Activated CD4-positive, alpha-beta T cell treated with anti-CD3 and anti-CD28 coated beads, Interleukin-2, amount 10 ng/mL, durations not matched to agents 7 days and 5 days (primary cell): ENCODE data around the gene TMEM203. TPM values are rescaled to one million over a fixed set of nuclear protein-coding genes. Genes with fewer than 3 reads are reported as not detected.

Experiments
- CTCF ChIA-PET: fragments of 350-600 bp; sonication (Branson Sonifier 250); formaldehyde crosslinking; loops from one replicate; lab custom pipeline; 2021; ENCODE audit warnings: antibody characterized with exemption; lab: Charles Lee
- POLR2A ChIA-PET: fragments of 350-600 bp; sonication (Branson Sonifier 250); formaldehyde crosslinking; loops from one replicate; lab custom pipeline; 2021; ENCODE audit warnings: antibody characterized with exemption; lab: Charles Lee
- DNase-seq: peaks from one replicate; pipeline ENCODE4 v3.0.0-alpha.2; 2020
- H3K27ac Mint-ChIP-seq: one replicate; pipeline ENCODE4 v1.8.0; 2021; ENCODE audit warnings: mild to moderate bottlenecking, moderate library complexity, mixed read lengths
- H3K27me3 Mint-ChIP-seq: one replicate; pipeline ENCODE4 v1.8.0; 2021; ENCODE audit warnings: mixed read lengths
- H3K36me3 Mint-ChIP-seq: one replicate; pipeline ENCODE4 v1.8.0; 2021; ENCODE audit warnings: low read depth, mixed read lengths
- H3K4me1 Mint-ChIP-seq: one replicate; pipeline ENCODE4 v1.8.0; 2021; ENCODE audit warnings: mixed read lengths
- H3K4me3 Mint-ChIP-seq: one replicate; pipeline ENCODE4 v1.8.0; 2021; ENCODE audit warnings: mild to moderate bottlenecking, moderate library complexity, mixed read lengths
- H3K9me3 Mint-ChIP-seq: one replicate; pipeline ENCODE4 v1.8.0; 2021; ENCODE audit warnings: mixed read lengths
- total RNA-seq, 2 experiments: library from RNA; stranded (reverse); gene quantifications; one replicate each; pipeline ENCODE4 v1.2.3, GENCODE V29; 2021

The TMEM203 gene
- total RNA-seq, 2 experiments from 2014 or later = 28.5 to 34.0 TPM

- CTCF ChIA-PET = interaction anchor here (0.7 to 1.5 kb wide), 4 partner anchors 23 to 157 kb away, joined by 3 to 5 read pairs (median 3); no protein-coding TSS in a partner anchor
- POLR2A ChIA-PET = no interaction called here
- Mint-ChIP-seq H3K9me3 (no peaks in the 10 kb centered on the region), H3K4me3 (no peak overlapping the region), H3K27me3 (no peaks in the 10 kb centered on the region), H3K27ac (no peak overlapping the region), H3K4me1 (peaks cover 26% of the 10 kb centered on the region), H3K36me3 (peaks cover 2% of the 10 kb centered on the region)
- DNase-seq = no peak
Measured at GRCh38 chr9:137191691-137192447, 13.6 kb downstream of the TMEM203 start.

- no peak for DNase-seq
- Mint-ChIP-seq H3K27me3 (no peaks in the 10 kb centered on the region), H3K27ac (no peak overlapping the region), H3K36me3 (peaks cover 2% of the 10 kb centered on the region), H3K9me3 (no peaks in the 10 kb centered on the region), H3K4me3 (no peak overlapping the region), H3K4me1 (peaks cover 32% of the 10 kb centered on the region)
- ChIA-PET POLR2A (no interaction called here), CTCF (interaction anchor here (0.7 to 1.1 kb wide), 3 partner anchors 38 to 95 kb away, joined by 3 to 4 read pairs (median 3); no protein-coding TSS in a partner anchor)
Measured at GRCh38 chr9:137191245-137191644, 14.2 kb downstream of the TMEM203 start.

GRCh38 chr9:137190315-137190856 lies 15.1 kb downstream of the TMEM203 start:
- Mint-ChIP-seq H3K27me3 (no peaks in the 10 kb centered on the region), H3K27ac (peak overlapping the region; percentile 19)
- POLR2A ChIA-PET = no interaction called here

GRCh38 chr9:137189297-137190295 lies 15.9 kb downstream of the TMEM203 start:
- no peak for DNase-seq
- Mint-ChIP-seq H3K27me3 (no peaks in the 10 kb centered on the region), H3K36me3 (peaks cover 3% of the 10 kb centered on the region), H3K4me3 (peak overlapping the region; percentile 96), H3K9me3 (no peaks in the 10 kb centered on the region), H3K4me1 (peaks cover 34% of the 10 kb centered on the region), H3K27ac (peak overlapping the region; percentile 94)
- CTCF ChIA-PET = interaction anchor here (1.0 to 2.6 kb wide), 8 partner anchors 9 to 143 kb away, joined by 3 to 11 read pairs (median 6); partner anchors contain the start of genes NDOR1, TMEM203, TMEM210 and TPRN
- POLR2A ChIA-PET = interaction anchor here (1.1 to 1.6 kb wide), 2 partner anchors 11 to 15 kb away, joined by 4 to 5 read pairs; partner anchors contain the start of gene TPRN

More at GRCh38 chr9:137190315-137190856, 15.1 kb downstream of the TMEM203 start:
- CTCF ChIA-PET = interaction anchor here (0.8 to 2.2 kb wide), 5 partner anchors 8 to 94 kb away, joined by 3 to 11 read pairs (median 4); no protein-coding TSS in a partner anchor
- no peak for DNase-seq
- Mint-ChIP-seq H3K9me3 (no peaks in the 10 kb centered on the region), H3K4me3 (peak overlapping the region; percentile 96), H3K36me3 (peaks cover 3% of the 10 kb centered on the region), H3K4me1 (peaks cover 34% of the 10 kb centered on the region)

- no peaks in the 10 kb centered on the region for H3K9me3 Mint-ChIP-seq
- peak within 1 kb of the TSS; percentile 96 for H3K4me3 Mint-ChIP-seq
- H3K27me3 Mint-ChIP-seq = no peaks in the 10 kb centered on the region
- peaks cover 3% of the 10 kb centered on the region for H3K36me3 Mint-ChIP-seq
- ChIA-PET CTCF (interaction anchor here (1.2 to 2.6 kb wide), 9 partner anchors 10 to 142 kb away, joined by 3 to 11 read pairs (median 6); partner anchors contain the start of genes NDOR1, TMEM203, TMEM210 and TPRN), POLR2A (interaction anchor here (1.1 to 1.6 kb wide), 2 partner anchors 12 to 16 kb away, joined by 4 to 5 read pairs; partner anchors contain the start of gene TPRN)
- peaks cover 34% of the 10 kb centered on the region for H3K4me1 Mint-ChIP-seq
- DNase-seq = peak; percentile 92
- H3K27ac Mint-ChIP-seq = peak within 1 kb of the TSS; percentile 95
Measured at GRCh38 chr9:137188490-137189296, 16.8 kb downstream of the TMEM203 start, which contains the start of the genes ANAPC2 and SSNA1. Gene ANAPC2, minus strand, starts transcription at chr9:137188560. Its CDS starts 28 bp downstream, at chr9:137188532. Gene SSNA1, plus strand, starts transcription at chr9:137188676. Its CDS starts 51 bp downstream, at chr9:137188727.

GRCh38 chr9:137188086-137188489 lies 17.4 kb downstream of the TMEM203 start:
- no peaks in the 10 kb centered on the region for H3K27me3 Mint-ChIP-seq
- peak overlapping the region; percentile 88 for H3K4me3 Mint-ChIP-seq
- H3K9me3 Mint-ChIP-seq = no peaks in the 10 kb centered on the region
- POLR2A ChIA-PET = interaction anchor here (1.1 to 1.6 kb wide), 2 partner anchors 13 to 17 kb away, joined by 4 to 5 read pairs; partner anchors contain the start of gene TPRN
- CTCF ChIA-PET = interaction anchor here (1.2 to 2.6 kb wide), 5 partner anchors 11 to 31 kb away, joined by 3 to 10 read pairs (median 4); partner anchors contain the start of genes NDOR1, TMEM203, TMEM210 and TPRN
- no peak for DNase-seq
- H3K36me3 Mint-ChIP-seq = peaks cover 7% of the 10 kb centered on the region
- H3K27ac Mint-ChIP-seq = peak overlapping the region; percentile 95
- peaks cover 34% of the 10 kb centered on the region for H3K4me1 Mint-ChIP-seq

- Mint-ChIP-seq H3K4me3 (peak overlapping the region; percentile 88), H3K9me3 (no peaks in the 10 kb centered on the region), H3K27me3 (no peaks in the 10 kb centered on the region), H3K36me3 (peaks cover 7% of the 10 kb centered on the region), H3K27ac (peak overlapping the region; percentile 95), H3K4me1 (peaks cover 34% of the 10 kb centered on the region)
- ChIA-PET POLR2A (no interaction called here), CTCF (interaction anchor here (1.1 to 2.6 kb wide), 5 partner anchors 10 to 37 kb away, joined by 3 to 10 read pairs (median 3); partner anchors contain the start of genes CYSRT1, TMEM210 and TPRN)
- DNase-seq = no peak
Measured at GRCh38 chr9:137187386-137187785, 18.1 kb downstream of the TMEM203 start.

- ChIA-PET CTCF (interaction anchor here (0.9 to 1.1 kb wide), 2 partner anchors 29 to 38 kb away, joined by 3 read pairs; partner anchors contain the start of gene CYSRT1), POLR2A (no interaction called here)
- Mint-ChIP-seq H3K27ac (peak overlapping the region; percentile 72), H3K9me3 (no peaks in the 10 kb centered on the region), H3K27me3 (no peaks in the 10 kb centered on the region), H3K4me3 (peak overlapping the region; percentile 88), H3K36me3 (peaks cover 11% of the 10 kb centered on the region), H3K4me1 (peaks cover 34% of the 10 kb centered on the region)
- DNase-seq = no peak
Measured at GRCh38 chr9:137186385-137186784, 19.1 kb downstream of the TMEM203 start.

- no peak for DNase-seq
- Mint-ChIP-seq H3K27me3 (no peaks in the 10 kb centered on the region), H3K9me3 (no peaks in the 10 kb centered on the region), H3K36me3 (peaks cover 11% of the 10 kb centered on the region), H3K4me1 (peaks cover 31% of the 10 kb centered on the region), H3K4me3 (peak overlapping the region; percentile 25), H3K27ac (no peak overlapping the region)
- ChIA-PET POLR2A (no interaction called here), CTCF (interaction anchor here (0.9 kb wide), 1 partner anchor 28 kb away, joined by 3 read pairs; no protein-coding TSS in a partner anchor)
Measured at GRCh38 chr9:137185921-137186320, 19.5 kb downstream of the TMEM203 start.

GRCh38 chr9:137184881-137185660 lies 20.4 kb downstream of the TMEM203 start:
- Mint-ChIP-seq H3K27ac (no peak overlapping the region), H3K4me3 (no peak overlapping the region), H3K9me3 (no peaks in the 10 kb centered on the region), H3K36me3 (peaks cover 11% of the 10 kb centered on the region), H3K4me1 (peaks cover 26% of the 10 kb centered on the region), H3K27me3 (no peaks in the 10 kb centered on the region)
- ChIA-PET POLR2A (no interaction called here), CTCF (interaction anchor here (0.9 kb wide), 1 partner anchor 28 kb away, joined by 3 read pairs; no protein-coding TSS in a partner anchor)
- DNase-seq = no peak
